Heart left ventricle (tissue), 16 donors: ENCODE results near the gene PIGT. TPM values are rescaled to one million over a fixed set of nuclear protein-coding genes. Genes with fewer than 3 reads are reported as not detected.
A peak's percentile ranks its signal among the peaks of the same experiment; 100 is the strongest.

ENCODE experiments used
- ATAC-seq, 4 donors: fragments of 200-7000 bp; cut with Tn5 transposase; one replicate each; pipeline ENCODE4 v1.9.1; 2020 to 2022; ENCODE audit warnings: moderate library complexity in 4 of 4, mild to moderate bottlenecking in 3 of 4, moderate number of reproducible peaks in 1 of 4
- DNase-seq, 5 donors: peaks; one replicate each; pipeline ENCODE4 v3.0.0-alpha.2; 2020
- H3K27ac ChIP-seq, 12 donors: fragments of 200-600 bp; sonication (generic) in 4 of 12; one replicate each; pipeline versions ENCODE4 v1.5.0 to v1.8.0; 2016 to 2022; ENCODE audit warnings: mild to moderate bottlenecking in 2 of 12
- H3K27me3 ChIP-seq, 9 donors: fragments of 200-600 bp; sonication (generic) in 2 of 9; one replicate each; pipeline versions ENCODE4 v1.5.1 to v1.8.0; 2016 to 2022; ENCODE audit warnings: mild to moderate bottlenecking in 3 of 9
- H3K36me3 ChIP-seq, 9 donors: fragments of 200-600 bp; sonication (generic) in 2 of 9; one replicate each; pipeline versions ENCODE4 v1.5.0 to v1.8.0; 2018 to 2022; ENCODE audit warnings: mild to moderate bottlenecking in 2 of 9
- H3K4me1 ChIP-seq, 12 donors: fragments of 200-600 bp; sonication (generic) in 4 of 12; one replicate each; pipeline versions ENCODE4 v1.5.0 to v1.8.0; 2016 to 2022; ENCODE audit warnings: mild to moderate bottlenecking in 3 of 12
- H3K4me3 ChIP-seq, 12 donors: fragments of 200-600 bp; sonication (generic) in 4 of 12; one replicate each; pipeline versions ENCODE4 v1.5.0 to v1.8.0; 2017 to 2022; ENCODE audit warnings: mild to moderate bottlenecking in 9 of 12, moderate library complexity in 4 of 12
- H3K9me3 ChIP-seq, 12 donors: fragments of 200-600 bp; sonication (generic) in 4 of 12; one replicate each; pipeline versions ENCODE4 v1.5.0 to v1.8.0; 2016 to 2022; ENCODE audit warnings: mild to moderate bottlenecking in 1 of 12
- POLR2A ChIP-seq, 2 donors: fragments of 450-650 bp; IDR thresholded peaks; one replicate each; pipeline ENCODE4 v1.6.1; 2017; ENCODE audit warnings: antibody characterized with exemption in 2 of 2, mild to moderate bottlenecking in 2 of 2, moderate library complexity in 2 of 2
- WGBS, 4 donors: extraction: QIAGEN DNeasy Blood & Tissue Kit in 2 of 4; methylation state at CpG; one replicate each; pipeline versions ENCODE4 v1.1.5 to v1.1.7; 2013 to 2018; 5-methylcytosine and 5-hydroxymethylcytosine counted together
- intact Hi-C, 10 donors: fragments of 100-400 bp; cut with DNase I; formaldehyde crosslinking; loops; one replicate each; pipeline versions ENCODE4 v1.11.1 to v1.14.2; 2022
- polyA plus RNA-seq, 2 donors: library from polyadenylated mRNA; stranded (reverse); fragments of 200-250 nt; gene quantifications; one replicate each; pipeline ENCODE4 v1.2.3, GENCODE V29; 2013
- total RNA-seq, 9 donors: library from RNA; depleted of rRNA in 2 of 9; stranded (reverse); fragments of >200 nt in 2 of 9; fragmentation: NEBNext Ultra II Directional in 3 of 9; extraction: Animal tissue kit (Norgen Biotek cat#: 25700) in 3 of 9; gene quantifications; one replicate each; pipeline versions ENCODE4 v1.1.0 to v1.2.4, GENCODE V29; 2016 to 2023
- TF ChIP-seq, protein P1 (sequence below), 12 donors: fragments of 200-600 bp; sonication (generic) in 4 of 12; IDR thresholded peaks; one replicate each; pipeline versions ENCODE4 v1.5.0 to v1.8.0; 2018 to 2022; ENCODE audit warnings: antibody characterized with exemption in 12 of 12, mild to moderate bottlenecking in 5 of 12
- donor health status: ischemic (EF 13 %, LVEDD 7.1; RV severe dilation, severe dysfunction).
- donor health status: healthy with polysubstance abuse.
- donor health status: DM: no; HTN: yes; CAD: no.
- donor health status: DM: no; HTN: no; CAD: no.
- donor health status: ischemic (EF 25% LVEDD 6.9; RV normal size, moderate dysfunction).
- donor health status: ischemic (EF 25% LVEDD 5.7; RV mildly dilated, moderate dysfunction).
- donor health status: healthy.
- donor health status: DM: yes; HTN: yes; CAD: no.
- donor health status: ischemic (EF 35%, LVEDD 5.7; RV mildly dilated, moderate dysfunction).
- donor health status: nonischemic (EF 11% LVEDD 7.7; RV severe dilation, severe dysfunction).
- donor health status: DM: yes; HTN: yes; CAD: no.
- donor health status: PGD.
- donor health status: ischemic (EF 29% LVEDD 5.4; RV normal size, mild dysfunction).
- donor health status: nonischemic (EF 23%, LVEDD 6.1; RV moderate dilation, normal function).

Gene PIGT
- total and polyA plus RNA-seq, 11 donors: 106 to 224 (median 165) TPM

DNA sequence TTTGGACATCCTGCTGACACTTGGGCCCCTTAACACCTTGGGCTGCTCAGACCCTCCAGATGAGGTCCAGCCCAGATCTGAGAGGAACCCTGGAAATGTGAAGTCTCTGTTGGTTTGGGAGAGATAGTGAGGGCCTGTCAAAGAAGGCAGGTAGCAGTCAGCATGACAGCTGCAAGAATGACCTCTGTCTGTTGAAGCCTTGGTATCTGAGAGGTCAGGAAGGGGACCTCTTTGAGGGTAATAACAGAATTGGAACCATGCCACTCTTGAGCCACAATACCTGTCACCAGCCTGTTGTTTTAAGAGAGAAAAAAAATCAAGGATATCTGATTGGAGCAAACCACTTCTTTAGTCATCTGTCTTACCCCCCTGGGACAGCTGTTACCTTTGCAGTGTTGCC, 48.8 kb upstream of the PIGT start:
- Histone ChIP-seq H3K36me3 (peaks cover 0 to 46% (median 41%) of the 10 kb centered on the region in 9 donors), H3K4me1 (peaks cover 0 to 50% (median 14%) of the 10 kb centered on the region in 12 donors), H3K4me3 (no peak overlapping the region), H3K9me3 (no peaks in the 10 kb centered on the region), H3K27ac (peak overlapping the region in 1 of 12 donors; percentile 77), H3K27me3 (no peaks in the 10 kb centered on the region)
- TF ChIP-seq, protein P1, sequence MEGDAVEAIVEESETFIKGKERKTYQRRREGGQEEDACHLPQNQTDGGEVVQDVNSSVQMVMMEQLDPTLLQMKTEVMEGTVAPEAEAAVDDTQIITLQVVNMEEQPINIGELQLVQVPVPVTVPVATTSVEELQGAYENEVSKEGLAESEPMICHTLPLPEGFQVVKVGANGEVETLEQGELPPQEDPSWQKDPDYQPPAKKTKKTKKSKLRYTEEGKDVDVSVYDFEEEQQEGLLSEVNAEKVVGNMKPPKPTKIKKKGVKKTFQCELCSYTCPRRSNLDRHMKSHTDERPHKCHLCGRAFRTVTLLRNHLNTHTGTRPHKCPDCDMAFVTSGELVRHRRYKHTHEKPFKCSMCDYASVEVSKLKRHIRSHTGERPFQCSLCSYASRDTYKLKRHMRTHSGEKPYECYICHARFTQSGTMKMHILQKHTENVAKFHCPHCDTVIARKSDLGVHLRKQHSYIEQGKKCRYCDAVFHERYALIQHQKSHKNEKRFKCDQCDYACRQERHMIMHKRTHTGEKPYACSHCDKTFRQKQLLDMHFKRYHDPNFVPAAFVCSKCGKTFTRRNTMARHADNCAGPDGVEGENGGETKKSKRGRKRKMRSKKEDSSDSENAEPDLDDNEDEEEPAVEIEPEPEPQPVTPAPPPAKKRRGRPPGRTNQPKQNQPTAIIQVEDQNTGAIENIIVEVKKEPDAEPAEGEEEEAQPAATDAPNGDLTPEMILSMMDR (IDR thresholded peaks at IDR 0.05): no peak
- TF ChIP-seq POLR2A (IDR thresholded peaks at IDR 0.05): no peak
- ATAC-seq (no peak), DNase-seq (no peak)
- intact Hi-C loops: no loop called here

DNA sequence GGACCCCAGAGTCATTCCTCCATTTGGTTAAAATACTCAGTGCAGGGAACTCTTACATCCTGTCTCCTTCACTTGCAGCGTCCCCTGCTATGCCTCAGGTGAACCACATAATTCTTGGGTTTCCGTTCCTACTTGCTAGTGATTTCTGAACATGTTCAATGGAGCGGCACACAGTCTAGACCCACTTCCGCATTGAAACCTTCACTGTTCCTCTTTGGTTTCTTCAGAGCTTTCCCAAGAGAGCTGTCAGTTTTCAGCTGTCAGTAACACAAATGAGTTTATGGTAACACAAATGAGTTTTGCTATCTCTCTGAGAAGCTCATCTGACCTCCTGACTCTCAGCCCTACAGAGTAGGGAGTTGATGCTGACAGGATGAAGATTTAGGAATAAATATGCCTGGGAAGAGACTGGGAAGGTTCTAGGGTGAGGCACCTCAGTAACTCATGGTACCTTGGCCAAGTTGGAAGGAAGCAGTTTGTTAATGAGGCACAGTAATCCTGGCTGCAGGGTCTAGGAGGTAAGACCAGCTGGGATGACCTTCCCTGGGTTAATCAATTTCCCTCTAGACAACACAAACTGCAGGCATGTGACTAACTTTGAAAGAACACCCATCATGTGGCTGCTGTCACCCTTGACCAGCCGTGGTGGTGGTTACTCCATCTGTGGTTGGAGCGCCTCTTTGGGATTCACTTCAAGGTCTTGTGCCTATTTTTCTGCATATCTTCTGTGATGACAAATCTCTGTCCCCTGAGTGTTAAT, 47.5 kb upstream of the PIGT start:
- TF ChIP-seq, protein P1 (IDR thresholded peaks at IDR 0.05): no peak
- TF ChIP-seq POLR2A (IDR thresholded peaks at IDR 0.05): no peak
- DNase-seq (no peak), ATAC-seq (no peak)
- Histone ChIP-seq H3K36me3 (peaks cover 0 to 46% (median 41%) of the 10 kb centered on the region in 9 donors), H3K27ac (peak overlapping the region in 2 of 12 donors; percentile 17 to 77), H3K9me3 (no peaks in the 10 kb centered on the region), H3K27me3 (no peaks in the 10 kb centered on the region), H3K4me1 (peaks cover 0 to 56% (median 19%) of the 10 kb centered on the region in 12 donors), H3K4me3 (no peak overlapping the region)
- intact Hi-C loops: no loop called here
- WGBS, 4 donors: 58 to 83% (median 76%) methylated on average over 6 of the region's 6 CpGs

DNA sequence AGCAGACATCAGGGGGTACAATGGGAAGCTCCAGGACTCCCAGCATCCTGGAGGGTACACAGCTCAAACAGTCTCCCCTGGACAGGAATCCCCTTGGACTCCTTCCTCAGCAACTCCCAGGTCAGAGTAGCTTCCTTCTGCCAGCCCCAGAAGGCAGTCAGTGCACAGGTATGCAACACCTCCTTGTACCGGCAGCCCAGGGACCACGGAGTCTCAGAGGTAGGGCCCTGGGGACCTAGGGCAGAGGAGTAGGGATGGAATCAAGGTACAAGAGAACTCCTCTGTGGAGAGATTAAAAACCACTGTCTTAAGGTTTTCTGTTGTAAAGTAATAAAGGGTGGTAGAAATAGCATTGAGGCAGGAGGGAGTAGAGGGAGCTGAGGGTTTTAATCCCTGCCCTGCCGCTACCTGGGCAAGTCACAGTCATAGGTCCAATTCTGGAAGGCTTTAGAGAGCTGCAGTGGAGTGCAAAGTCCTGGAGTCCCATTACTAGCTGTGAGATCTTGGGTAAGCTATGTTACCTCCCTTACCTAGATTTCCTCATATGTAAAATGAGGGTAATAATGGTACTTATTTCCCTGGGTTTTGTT, 45.3 kb upstream of the PIGT start:
- H3K27ac ChIP-seq: no peak overlapping the region
- no peaks in the 10 kb centered on the region for H3K27me3 ChIP-seq
- DNase-seq (no peak), ATAC-seq (no peak)
- intact Hi-C loops: loop anchor here (5.0 kb wide), 6 partner anchors 37 to 402 kb away; partner anchors contain the start of genes DBNDD2 (in 4 of the 10) and PIGT (in 1 of the 10)
- TF ChIP-seq, protein P1 (IDR thresholded peaks at IDR 0.05): no peak
- no peak for TF ChIP-seq POLR2A (IDR thresholded peaks at IDR 0.05)
- H3K4me1 ChIP-seq: peaks cover 0 to 40% (median 11%) of the 10 kb centered on the region in 12 donors
- H3K9me3 ChIP-seq: no peaks in the 10 kb centered on the region
- 75 to 97% (median 86%) methylated on average over 3 of the region's 3 CpGs for WGBS, 4 donors
- H3K36me3 ChIP-seq: peaks cover 0 to 42% (median 32%) of the 10 kb centered on the region in 9 donors
- H3K4me3 ChIP-seq: no peak overlapping the region

DNA sequence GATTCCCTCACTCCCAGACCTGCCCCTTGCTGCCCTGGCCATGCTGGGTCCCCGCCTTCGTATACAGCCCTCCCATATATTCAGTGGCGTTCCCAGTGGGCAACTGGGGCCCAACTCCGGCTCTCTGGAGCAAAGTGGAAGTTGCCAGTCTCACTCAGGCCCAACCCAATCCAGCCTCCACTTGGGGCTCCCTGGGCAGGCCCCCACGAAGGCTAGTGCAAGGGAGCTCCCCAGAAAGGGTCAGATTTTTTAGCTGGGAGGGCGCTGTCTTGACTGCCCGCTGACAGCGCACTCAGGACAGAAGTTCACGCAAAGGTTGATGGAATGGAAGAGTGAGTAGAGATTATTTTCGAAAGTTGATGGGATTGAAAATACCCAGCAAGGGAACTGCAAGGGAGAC, 43.7 kb upstream of the PIGT start:
- Histone ChIP-seq H3K4me3 (peak overlapping the region in 4 of 12 donors; percentile 65 to 73 (median 66)), H3K9me3 (no peaks in the 10 kb centered on the region), H3K4me1 (peaks cover 0 to 39% (median 11%) of the 10 kb centered on the region in 12 donors), H3K27me3 (no peaks in the 10 kb centered on the region), H3K27ac (peak overlapping the region in 4 of 12 donors; percentile 34 to 82 (median 76)), H3K36me3 (peaks cover 0 to 28% (median 17%) of the 10 kb centered on the region in 9 donors)
- intact Hi-C loops: loop anchor here (2.0 to 5.0 kb wide), 7 partner anchors 35 to 400 kb away; partner anchors contain the start of genes DBNDD2 (in 4 of the 10) and PIGT (in 1 of the 10)
- ATAC-seq (no peak), DNase-seq (no peak)
- no peak for TF ChIP-seq POLR2A (IDR thresholded peaks at IDR 0.05)
- TF ChIP-seq, protein P1 (IDR thresholded peaks at IDR 0.05): no peak
- WGBS, 4 donors: 87 to 93% (median 88%) methylated on average over 9 to 10 of the region's 10 CpGs
